NT2/D1 (cell line): ENCODE data around the gene CCDC149.

Experiments
- YY1 ChIP-seq: IDR thresholded peaks from 2 replicates; pipeline ENCODE4 v1.6.1; 2011; ENCODE audit not compliant: insufficient read length, insufficient read depth
- ZNF274 ChIP-seq: IDR thresholded peaks from 2 replicates; pipeline ENCODE4 v1.6.1; 2011; ENCODE audit warnings: mild to moderate bottlenecking, low read depth, low read length

DNA sequence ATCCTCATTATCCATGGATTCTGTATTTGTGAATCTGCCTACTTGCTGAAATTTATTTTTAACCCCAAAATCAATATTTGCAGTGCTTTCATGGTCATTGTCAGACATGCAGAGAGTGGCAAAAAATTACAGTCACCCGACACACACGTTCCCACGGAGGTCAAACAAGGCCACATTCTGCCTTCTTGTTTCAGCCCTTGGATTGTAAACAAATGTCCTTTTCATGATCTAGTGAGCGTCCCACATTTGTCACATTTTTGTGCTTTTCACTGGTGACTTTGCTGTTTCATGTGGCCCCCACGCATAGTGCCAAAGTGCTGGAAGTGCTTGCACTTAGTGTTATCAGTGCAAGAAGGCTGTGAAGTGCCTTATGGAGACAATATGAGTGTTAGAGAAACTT is 72.5 kb downstream of the CCDC149 start:
- TF ChIP-seq YY1: no peak
- no peak for TF ChIP-seq ZNF274
